ENCODE results near the gene STK4. TPM values are rescaled to one million over a fixed set of nuclear protein-coding genes. Genes with fewer than 3 reads are reported as not detected.
A peak's percentile ranks its signal among the peaks of the same experiment; 100 is the strongest.

The STK4 gene
- total RNA-seq (10 to 100 TPM; 13.8 to 14.4 (median 14.1) TPM), polyA plus RNA-seq (4.6 TPM)
- long read RNA-seq, donor 1, full-length matches to known transcripts = 3 of 7 reads
- long read RNA-seq, donor 1, partial matches to known transcripts = 2 of 7 reads
- long read RNA-seq, donor 1, other reads (novel, unspliced or antisense) = 2 of 7 reads
- long read RNA-seq, donor 2, partial matches to known transcripts = 0 of 1 reads
- long read RNA-seq, donor 2, other reads (novel, unspliced or antisense) = 1 of 1 reads
- long read RNA-seq, donor 3, full-length matches to known transcripts = 6 of 18 reads
- long read RNA-seq, donor 3, partial matches to known transcripts = 4 of 18 reads
- long read RNA-seq, donor 3, other reads (novel, unspliced or antisense) = 8 of 18 reads
- long read RNA-seq, donor 4 = 0 reads

GRCh38 chr20:44966030-44966961 lies at the start of gene STK4:
STK4 (plus strand) TSS chr20:44966512; CDS start chr20:44966569, 57 bp downstream.
- no peaks in the 10 kb centered on the region for H3K27me3 ChIP-seq (ENCODE audit: control insufficient read depth, insufficient read depth)
- peak; percentile 95 to 98 (median 98) for DNase-seq
- H3K4me1 ChIP-seq (ENCODE audit: control insufficient read depth, insufficient read depth, low read length) = peaks cover 2% of the 10 kb centered on the region
- H3K9me3 ChIP-seq (ENCODE audit: control insufficient read depth, low read length) = no peaks in the 10 kb centered on the region
- ATAC-seq = peak; percentile 99
- WGBS = 1% methylated on average over 68 of the region's 68 CpGs
- peak within 1 kb of the TSS; percentile 91 for H3K27ac ChIP-seq (ENCODE audit: low read length)
- intact Hi-C loops (cut with DNase I) = no loop called here
- peak within 1 kb of the TSS; percentile 74 for H3K4me3 ChIP-seq (ENCODE audit: low read length)

- intact Hi-C loops (cut with DNase I) = no loop called here
- Histone ChIP-seq H3K4me1 (ENCODE audit: control insufficient read depth, insufficient read depth, low read length) (no peaks in the 10 kb centered on the region), H3K4me3 (ENCODE audit: low read length) (no peak overlapping the region), H3K27me3 (ENCODE audit: control insufficient read depth, insufficient read depth) (no peaks in the 10 kb centered on the region), H3K9me3 (ENCODE audit: control insufficient read depth, low read length) (no peaks in the 10 kb centered on the region), H3K27ac (ENCODE audit: low read length) (no peak overlapping the region)
- no peak for ATAC-seq
- DNase-seq = no peak
- WGBS = 92% methylated on average over 12 of the region's 12 CpGs
These were observed 49.7 kb upstream of the STK4 start for GRCh38 chr20:44916586-44916985.

GRCh38 chr20:44917399-44917798 lies 48.9 kb upstream of the STK4 start:
- Histone ChIP-seq H3K27ac (ENCODE audit: low read length) (no peak overlapping the region), H3K9me3 (ENCODE audit: control insufficient read depth, low read length) (no peaks in the 10 kb centered on the region), H3K4me1 (ENCODE audit: control insufficient read depth, insufficient read depth, low read length) (no peaks in the 10 kb centered on the region), H3K4me3 (ENCODE audit: low read length) (no peak overlapping the region), H3K27me3 (ENCODE audit: control insufficient read depth, insufficient read depth) (no peaks in the 10 kb centered on the region)
- 96% methylated on average over 2 of the region's 2 CpGs for WGBS
- no peak for DNase-seq
- no peak for ATAC-seq
- intact Hi-C loops (cut with DNase I) = no loop called here

- WGBS = 97% methylated on average over 3 of the region's 3 CpGs
- Histone ChIP-seq H3K4me3 (ENCODE audit: low read length) (no peak overlapping the region), H3K27ac (ENCODE audit: low read length) (no peak overlapping the region), H3K27me3 (ENCODE audit: control insufficient read depth, insufficient read depth) (no peaks in the 10 kb centered on the region), H3K4me1 (ENCODE audit: control insufficient read depth, insufficient read depth, low read length) (no peaks in the 10 kb centered on the region), H3K9me3 (ENCODE audit: control insufficient read depth, low read length) (no peaks in the 10 kb centered on the region)
- no peak for DNase-seq
- no peak for ATAC-seq
- intact Hi-C loops (cut with DNase I) = no loop called here
These were observed 48.0 kb upstream of the STK4 start for GRCh38 chr20:44918342-44918741.

- ATAC-seq (no peak), DNase-seq (no peak)
- intact Hi-C loops (cut with DNase I) = no loop called here
- H3K4me1 ChIP-seq (ENCODE audit: control insufficient read depth, insufficient read depth, low read length) = no peaks in the 10 kb centered on the region
- no peaks in the 10 kb centered on the region for H3K27me3 ChIP-seq (ENCODE audit: control insufficient read depth, insufficient read depth)
- H3K9me3 ChIP-seq (ENCODE audit: control insufficient read depth, low read length) = no peaks in the 10 kb centered on the region
- WGBS = 93% methylated on average over 10 of the region's 10 CpGs
- H3K4me3 ChIP-seq (ENCODE audit: low read length) = no peak overlapping the region
- no peak overlapping the region for H3K27ac ChIP-seq (ENCODE audit: low read length)
These were observed 47.6 kb upstream of the STK4 start for GRCh38 chr20:44918761-44919160.

GRCh38 chr20:44921447-44921846 lies 44.9 kb upstream of the STK4 start:
- no peak overlapping the region for H3K27ac ChIP-seq (ENCODE audit: low read length)
- intact Hi-C loops (cut with DNase I) = no loop called here

GRCh38 chr20:44924541-44924940 lies 41.8 kb upstream of the STK4 start:
- DNase-seq (no peak), ATAC-seq (no peak)
- WGBS = 71% methylated on average over 4 of the region's 4 CpGs
- H3K27me3 ChIP-seq (ENCODE audit: control insufficient read depth, insufficient read depth) = no peaks in the 10 kb centered on the region
- no peak overlapping the region for H3K4me3 ChIP-seq (ENCODE audit: low read length)
- intact Hi-C loops (cut with DNase I) = no loop called here
- no peaks in the 10 kb centered on the region for H3K9me3 ChIP-seq (ENCODE audit: control insufficient read depth, low read length)
- H3K4me1 ChIP-seq (ENCODE audit: control insufficient read depth, insufficient read depth, low read length) = no peaks in the 10 kb centered on the region
- no peak overlapping the region for H3K27ac ChIP-seq (ENCODE audit: low read length)

More at GRCh38 chr20:44921447-44921846, 44.9 kb upstream of the STK4 start:
- H3K4me3 ChIP-seq (ENCODE audit: low read length) = no peak overlapping the region
- ATAC-seq (no peak), DNase-seq (no peak)
- H3K4me1 ChIP-seq (ENCODE audit: control insufficient read depth, insufficient read depth, low read length) = no peaks in the 10 kb centered on the region
- H3K9me3 ChIP-seq (ENCODE audit: control insufficient read depth, low read length) = no peaks in the 10 kb centered on the region
- no peaks in the 10 kb centered on the region for H3K27me3 ChIP-seq (ENCODE audit: control insufficient read depth, insufficient read depth)
- WGBS = 98% methylated on average over 14 of the region's 14 CpGs

- no peak overlapping the region for H3K4me3 ChIP-seq (ENCODE audit: low read length)
- no peak overlapping the region for H3K27ac ChIP-seq (ENCODE audit: low read length)
- no peak for DNase-seq
- H3K27me3 ChIP-seq (ENCODE audit: control insufficient read depth, insufficient read depth) = no peaks in the 10 kb centered on the region
- WGBS = 83% methylated on average over 3 of the region's 3 CpGs
- H3K4me1 ChIP-seq (ENCODE audit: control insufficient read depth, insufficient read depth, low read length) = no peaks in the 10 kb centered on the region
- H3K9me3 ChIP-seq (ENCODE audit: control insufficient read depth, low read length) = no peaks in the 10 kb centered on the region
- intact Hi-C loops (cut with DNase I) = no loop called here
- no peak for ATAC-seq
These were observed 37.7 kb upstream of the STK4 start for GRCh38 chr20:44928595-44928994.

- Histone ChIP-seq H3K4me1 (ENCODE audit: control insufficient read depth, insufficient read depth, low read length) (no peaks in the 10 kb centered on the region), H3K9me3 (ENCODE audit: control insufficient read depth, low read length) (no peaks in the 10 kb centered on the region), H3K4me3 (ENCODE audit: low read length) (no peak overlapping the region), H3K27ac (ENCODE audit: low read length) (no peak overlapping the region), H3K27me3 (ENCODE audit: control insufficient read depth, insufficient read depth) (no peaks in the 10 kb centered on the region)
- intact Hi-C loops (cut with DNase I) = no loop called here
- ATAC-seq (no peak), DNase-seq (no peak)
- 89% methylated on average over 18 of the region's 18 CpGs for WGBS
These were observed 35.7 kb upstream of the STK4 start for GRCh38 chr20:44930517-44931168.

- Histone ChIP-seq H3K9me3 (ENCODE audit: control insufficient read depth, low read length) (no peaks in the 10 kb centered on the region), H3K4me1 (ENCODE audit: control insufficient read depth, insufficient read depth, low read length) (no peaks in the 10 kb centered on the region), H3K27ac (ENCODE audit: low read length) (no peak overlapping the region), H3K4me3 (ENCODE audit: low read length) (no peak overlapping the region), H3K27me3 (ENCODE audit: control insufficient read depth, insufficient read depth) (no peaks in the 10 kb centered on the region)
- WGBS = 83% methylated on average over 3 of the region's 3 CpGs
- ATAC-seq (no peak), DNase-seq (no peak)
- intact Hi-C loops (cut with DNase I) = no loop called here
These were observed 34.4 kb upstream of the STK4 start for GRCh38 chr20:44931911-44932310.

GRCh38 chr20:44932916-44933315 lies 33.4 kb upstream of the STK4 start:
- no peak for ATAC-seq
- no peak overlapping the region for H3K4me3 ChIP-seq (ENCODE audit: low read length)
- no peak overlapping the region for H3K27ac ChIP-seq (ENCODE audit: low read length)
- 98% methylated on average over 8 of the region's 8 CpGs for WGBS
- no peaks in the 10 kb centered on the region for H3K4me1 ChIP-seq (ENCODE audit: control insufficient read depth, insufficient read depth, low read length)
- H3K27me3 ChIP-seq (ENCODE audit: control insufficient read depth, insufficient read depth) = no peaks in the 10 kb centered on the region
- DNase-seq = no peak
- intact Hi-C loops (cut with DNase I) = no loop called here
- no peaks in the 10 kb centered on the region for H3K9me3 ChIP-seq (ENCODE audit: control insufficient read depth, low read length)
